Central memory CD4-positive, alpha-beta T cell (primary cell): ENCODE measurements around the gene TANGO2.

ENCODE experiments used
- DNase-seq: peaks from one replicate; pipeline ENCODE4 v3.0.0; 2022

The TANGO2 gene

GRCh38 chr22:20089226-20089976 lies 68.5 kb downstream of the TANGO2 start:
- DNase-seq = no peak

GRCh38 chr22:20089977-20090729 lies 69.2 kb downstream of the TANGO2 start:
- no peak for DNase-seq

- no peak for DNase-seq
These were observed 69.9 kb downstream of the TANGO2 start for GRCh38 chr22:20090730-20091240.

- no peak for DNase-seq
These were observed 71.0 kb downstream of the TANGO2 start for GRCh38 chr22:20091690-20092476.

GRCh38 chr22:20092477-20092854 lies 71.6 kb downstream of the TANGO2 start:
- no peak for DNase-seq

GRCh38 chr22:20093418-20094196 lies 72.7 kb downstream of the TANGO2 start:
- no peak for DNase-seq

GRCh38 chr22:20094197-20094807 lies 73.4 kb downstream of the TANGO2 start:
- no peak for DNase-seq

- DNase-seq = no peak
These were observed 74.6 kb downstream of the TANGO2 start for GRCh38 chr22:20095521-20095920.

GRCh38 chr22:20096574-20097420 lies 75.9 kb downstream of the TANGO2 start:
- DNase-seq = no peak

- DNase-seq = no peak
These were observed 78.3 kb downstream of the TANGO2 start for GRCh38 chr22:20099099-20099711.

GRCh38 chr22:20101638-20102037 lies 80.7 kb downstream of the TANGO2 start:
- no peak for DNase-seq

GRCh38 chr22:20102203-20102780 lies 81.4 kb downstream of the TANGO2 start:
- DNase-seq = no peak

GRCh38 chr22:20105456-20106204 lies 84.7 kb downstream of the TANGO2 start:
- no peak for DNase-seq

- DNase-seq = no peak
These were observed 85.4 kb downstream of the TANGO2 start for GRCh38 chr22:20106205-20106848.

- DNase-seq = no peak
These were observed 85.9 kb downstream of the TANGO2 start for GRCh38 chr22:20106849-20107237.

- no peak for DNase-seq
These were observed 86.6 kb downstream of the TANGO2 start for GRCh38 chr22:20107471-20107901.

- no peak for DNase-seq
These were observed 87.2 kb downstream of the TANGO2 start for GRCh38 chr22:20107951-20108756.

GRCh38 chr22:20108757-20109230 lies 87.9 kb downstream of the TANGO2 start:
- no peak for DNase-seq
